ENCODE results near the gene DOCK9.

DOCK9 gene

DNA sequence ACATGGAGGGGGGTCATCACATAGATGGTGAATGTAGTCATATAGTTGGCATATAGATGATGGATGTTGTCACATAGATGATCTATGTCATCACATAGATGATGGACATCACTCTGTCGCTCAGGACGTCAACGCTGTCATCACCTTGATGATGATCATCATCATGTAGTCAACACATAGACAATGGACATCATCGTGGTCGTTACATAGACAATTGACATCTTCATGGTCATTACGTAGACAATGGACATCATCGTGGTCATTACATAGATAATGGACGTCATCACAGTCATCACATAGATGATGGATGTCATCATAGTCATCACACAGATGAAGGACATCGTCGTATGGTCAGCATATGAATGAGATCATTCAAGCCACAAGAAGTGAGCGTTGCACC lies 196.8 kb downstream of the DOCK9 start:
- Histone ChIP-seq H3K36me3 (ENCODE audit: insufficient read depth, low read depth, low read length) (no peaks in the 10 kb centered on the region), H3K4me3 (ENCODE audit: low read length) (no peak overlapping the region), H3K4me1 (ENCODE audit: insufficient read depth, low read length) (no peaks in the 10 kb centered on the region), H3K9me3 (ENCODE audit: insufficient read depth, low read depth, low read length) (no peaks in the 10 kb centered on the region), H3K9ac (ENCODE audit: low read depth, low read length) (no peak overlapping the region), H3K27me3 (ENCODE audit: insufficient read depth, low read length) (no peaks in the 10 kb centered on the region), H3K27ac (ENCODE audit: low read length) (no peak overlapping the region)

DNA sequence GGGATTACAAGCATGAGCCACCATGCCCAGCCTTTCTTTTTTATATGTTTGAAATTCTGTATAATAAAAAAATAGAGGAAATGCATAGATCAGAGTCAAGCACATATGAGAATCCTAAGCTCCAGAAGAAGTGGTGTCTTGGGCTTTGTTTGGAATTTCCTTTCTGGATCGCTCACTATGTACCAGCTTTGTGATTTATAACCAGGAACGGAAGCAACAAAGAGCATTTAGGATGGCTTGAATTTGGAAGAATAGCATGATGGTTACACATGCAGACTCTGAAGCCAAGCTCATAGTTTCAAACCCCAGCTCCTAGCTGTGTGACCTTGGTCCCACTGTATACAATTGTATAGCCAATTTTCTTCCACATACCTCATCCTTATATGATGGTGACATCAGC lies 197.4 kb downstream of the DOCK9 start:
- no peaks in the 10 kb centered on the region for H3K27me3 ChIP-seq (ENCODE audit: insufficient read depth, low read length)
- no peak overlapping the region for H3K9ac ChIP-seq (ENCODE audit: low read depth, low read length)

GRCh38 chr13:98779695-98780094 lies 198.2 kb downstream of the DOCK9 start:
- Histone ChIP-seq H3K27me3 (ENCODE audit: insufficient read depth, low read length) (no peaks in the 10 kb centered on the region), H3K9me3 (ENCODE audit: insufficient read depth, low read depth, low read length) (no peaks in the 10 kb centered on the region), H3K27ac (ENCODE audit: low read length) (no peak overlapping the region), H3K4me1 (ENCODE audit: insufficient read depth, low read length) (no peaks in the 10 kb centered on the region), H3K4me3 (ENCODE audit: low read length) (no peak overlapping the region), H3K9ac (ENCODE audit: low read depth, low read length) (no peak overlapping the region), H3K36me3 (ENCODE audit: insufficient read depth, low read depth, low read length) (no peaks in the 10 kb centered on the region)

More for the DNA sequence above, 197.4 kb downstream of the DOCK9 start:
- Histone ChIP-seq H3K36me3 (ENCODE audit: insufficient read depth, low read depth, low read length) (no peaks in the 10 kb centered on the region), H3K9me3 (ENCODE audit: insufficient read depth, low read depth, low read length) (no peaks in the 10 kb centered on the region), H3K4me3 (ENCODE audit: low read length) (no peak overlapping the region), H3K27ac (ENCODE audit: low read length) (no peak overlapping the region), H3K4me1 (ENCODE audit: insufficient read depth, low read length) (no peaks in the 10 kb centered on the region)

GRCh38 chr13:98778749-98779148 lies 199.1 kb downstream of the DOCK9 start:
- H3K27ac ChIP-seq (ENCODE audit: low read length): no peak overlapping the region
- no peaks in the 10 kb centered on the region for H3K9me3 ChIP-seq (ENCODE audit: insufficient read depth, low read depth, low read length)
- H3K4me1 ChIP-seq (ENCODE audit: insufficient read depth, low read length): no peaks in the 10 kb centered on the region
- H3K36me3 ChIP-seq (ENCODE audit: insufficient read depth, low read depth, low read length): no peaks in the 10 kb centered on the region
- H3K4me3 ChIP-seq (ENCODE audit: low read length): no peak overlapping the region
- H3K9ac ChIP-seq (ENCODE audit: low read depth, low read length): no peak overlapping the region
- H3K27me3 ChIP-seq (ENCODE audit: insufficient read depth, low read length): no peaks in the 10 kb centered on the region

- Histone ChIP-seq H3K27me3 (ENCODE audit: insufficient read depth, low read length) (no peaks in the 10 kb centered on the region), H3K4me1 (ENCODE audit: insufficient read depth, low read length) (no peaks in the 10 kb centered on the region), H3K4me3 (ENCODE audit: low read length) (no peak overlapping the region), H3K9me3 (ENCODE audit: insufficient read depth, low read depth, low read length) (no peaks in the 10 kb centered on the region), H3K36me3 (ENCODE audit: insufficient read depth, low read depth, low read length) (no peaks in the 10 kb centered on the region), H3K27ac (ENCODE audit: low read length) (no peak overlapping the region), H3K9ac (ENCODE audit: low read depth, low read length) (no peak overlapping the region)
Measured at GRCh38 chr13:98776644-98777043, 201.2 kb downstream of the DOCK9 start.

GRCh38 chr13:98775844-98776598 lies 201.8 kb downstream of the DOCK9 start:
- Histone ChIP-seq H3K36me3 (ENCODE audit: insufficient read depth, low read depth, low read length) (no peaks in the 10 kb centered on the region), H3K9ac (ENCODE audit: low read depth, low read length) (no peak overlapping the region), H3K4me1 (ENCODE audit: insufficient read depth, low read length) (no peaks in the 10 kb centered on the region), H3K9me3 (ENCODE audit: insufficient read depth, low read depth, low read length) (no peaks in the 10 kb centered on the region), H3K27ac (ENCODE audit: low read length) (no peak overlapping the region), H3K4me3 (ENCODE audit: low read length) (no peak overlapping the region), H3K27me3 (ENCODE audit: insufficient read depth, low read length) (no peaks in the 10 kb centered on the region)

- Histone ChIP-seq H3K36me3 (ENCODE audit: insufficient read depth, low read depth, low read length) (no peaks in the 10 kb centered on the region), H3K9ac (ENCODE audit: low read depth, low read length) (no peak overlapping the region), H3K4me3 (ENCODE audit: low read length) (no peak overlapping the region), H3K27me3 (ENCODE audit: insufficient read depth, low read length) (no peaks in the 10 kb centered on the region), H3K9me3 (ENCODE audit: insufficient read depth, low read depth, low read length) (no peaks in the 10 kb centered on the region), H3K4me1 (ENCODE audit: insufficient read depth, low read length) (no peaks in the 10 kb centered on the region), H3K27ac (ENCODE audit: low read length) (no peak overlapping the region)
Measured at GRCh38 chr13:98775386-98775785, 202.5 kb downstream of the DOCK9 start.

DNA sequence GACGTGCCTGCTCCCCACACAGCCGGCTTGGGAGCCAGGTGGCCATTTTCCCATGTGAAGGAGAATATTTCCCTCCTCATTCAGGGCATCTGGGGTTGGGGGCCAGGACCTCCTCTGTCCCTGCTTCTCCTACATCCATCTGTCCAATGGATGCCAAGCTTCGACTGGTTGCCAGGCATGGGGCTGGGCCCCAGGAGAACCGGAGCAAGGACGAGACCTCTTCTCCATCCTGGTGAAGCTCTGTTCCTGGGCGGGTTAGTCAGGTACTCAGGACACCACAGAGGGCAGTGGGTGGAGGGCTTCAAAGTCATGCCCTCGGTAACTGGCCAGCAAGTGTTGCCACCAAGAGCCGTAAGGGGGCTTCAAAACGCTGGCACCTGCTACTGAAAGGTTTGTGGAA lies 203.1 kb downstream of the DOCK9 start:
- no peaks in the 10 kb centered on the region for H3K36me3 ChIP-seq (ENCODE audit: insufficient read depth, low read depth, low read length)
- H3K9me3 ChIP-seq (ENCODE audit: insufficient read depth, low read depth, low read length): no peaks in the 10 kb centered on the region
- H3K4me3 ChIP-seq (ENCODE audit: low read length): no peak overlapping the region
- H3K4me1 ChIP-seq (ENCODE audit: insufficient read depth, low read length): no peaks in the 10 kb centered on the region
- no peak overlapping the region for H3K27ac ChIP-seq (ENCODE audit: low read length)
- no peak overlapping the region for H3K9ac ChIP-seq (ENCODE audit: low read depth, low read length)
- H3K27me3 ChIP-seq (ENCODE audit: insufficient read depth, low read length): no peaks in the 10 kb centered on the region

DNA sequence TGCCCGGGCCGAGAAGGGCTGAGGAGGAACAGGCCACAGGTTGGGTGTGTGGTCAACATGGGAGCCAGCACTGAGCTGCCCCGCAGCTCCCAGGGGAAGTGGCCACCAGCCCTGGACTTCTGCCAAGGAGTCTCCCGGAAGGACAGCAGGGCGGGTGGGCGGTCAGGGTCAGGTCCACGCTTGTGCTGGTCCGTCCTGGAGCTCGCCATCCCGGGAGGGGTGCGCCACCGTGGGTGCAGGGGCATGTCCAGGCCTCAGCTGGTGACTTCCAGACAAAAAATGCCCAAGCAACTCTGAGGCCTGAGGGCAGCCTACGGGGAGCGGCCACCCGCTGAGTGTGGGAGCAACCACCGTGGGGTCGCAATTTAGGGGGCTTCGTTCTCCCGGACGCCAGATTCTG lies 203.9 kb downstream of the DOCK9 start:
- Histone ChIP-seq H3K27me3 (ENCODE audit: insufficient read depth, low read length) (no peaks in the 10 kb centered on the region), H3K36me3 (ENCODE audit: insufficient read depth, low read depth, low read length) (no peaks in the 10 kb centered on the region), H3K4me1 (ENCODE audit: insufficient read depth, low read length) (no peaks in the 10 kb centered on the region), H3K9ac (ENCODE audit: low read depth, low read length) (no peak overlapping the region), H3K27ac (ENCODE audit: low read length) (no peak overlapping the region), H3K4me3 (ENCODE audit: low read length) (no peak overlapping the region), H3K9me3 (ENCODE audit: insufficient read depth, low read depth, low read length) (no peaks in the 10 kb centered on the region)

GRCh38 chr13:98772794-98773452 lies 204.9 kb downstream of the DOCK9 start:
- Histone ChIP-seq H3K27ac (ENCODE audit: low read length) (no peak overlapping the region), H3K4me3 (ENCODE audit: low read length) (no peak overlapping the region), H3K4me1 (ENCODE audit: insufficient read depth, low read length) (no peaks in the 10 kb centered on the region), H3K9ac (ENCODE audit: low read depth, low read length) (no peak overlapping the region), H3K27me3 (ENCODE audit: insufficient read depth, low read length) (no peaks in the 10 kb centered on the region), H3K36me3 (ENCODE audit: insufficient read depth, low read depth, low read length) (no peaks in the 10 kb centered on the region), H3K9me3 (ENCODE audit: insufficient read depth, low read depth, low read length) (no peaks in the 10 kb centered on the region)

GRCh38 chr13:98771838-98772611 lies 205.8 kb downstream of the DOCK9 start:
- no peak overlapping the region for H3K27ac ChIP-seq (ENCODE audit: low read length)
- H3K4me1 ChIP-seq (ENCODE audit: insufficient read depth, low read length): no peaks in the 10 kb centered on the region
- no peaks in the 10 kb centered on the region for H3K36me3 ChIP-seq (ENCODE audit: insufficient read depth, low read depth, low read length)
- no peak overlapping the region for H3K9ac ChIP-seq (ENCODE audit: low read depth, low read length)
- no peaks in the 10 kb centered on the region for H3K27me3 ChIP-seq (ENCODE audit: insufficient read depth, low read length)
- no peaks in the 10 kb centered on the region for H3K9me3 ChIP-seq (ENCODE audit: insufficient read depth, low read depth, low read length)
- H3K4me3 ChIP-seq (ENCODE audit: low read length): no peak overlapping the region

DNA sequence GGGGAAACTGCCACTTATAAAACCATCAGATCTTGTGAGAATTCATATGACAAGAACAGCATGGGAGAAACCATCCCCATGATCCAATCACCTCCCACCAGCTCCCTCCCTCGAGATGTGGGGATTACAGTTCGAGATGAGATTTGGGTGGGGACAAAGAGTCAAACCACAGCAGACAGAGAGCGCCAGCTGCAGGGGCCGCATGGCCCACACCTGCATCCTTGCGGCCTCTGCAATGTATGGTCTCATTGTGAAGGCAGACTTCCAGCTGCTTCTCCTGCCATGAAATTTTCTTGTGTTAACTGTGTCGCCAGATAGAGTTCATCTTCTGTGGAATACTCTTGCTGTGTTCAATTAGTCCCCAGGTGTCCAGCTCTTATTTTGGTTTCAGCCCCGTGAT lies 208.1 kb downstream of the DOCK9 start:
- no peak overlapping the region for H3K9ac ChIP-seq (ENCODE audit: low read depth, low read length)
- H3K4me1 ChIP-seq (ENCODE audit: insufficient read depth, low read length): no peaks in the 10 kb centered on the region
- no peaks in the 10 kb centered on the region for H3K36me3 ChIP-seq (ENCODE audit: insufficient read depth, low read depth, low read length)
- H3K27me3 ChIP-seq (ENCODE audit: insufficient read depth, low read length): no peaks in the 10 kb centered on the region
- H3K4me3 ChIP-seq (ENCODE audit: low read length): no peak overlapping the region
- no peaks in the 10 kb centered on the region for H3K9me3 ChIP-seq (ENCODE audit: insufficient read depth, low read depth, low read length)
- no peak overlapping the region for H3K27ac ChIP-seq (ENCODE audit: low read length)
